ENCODE measurements around the gene TRAF3. TPM values are rescaled to one million over a fixed set of nuclear protein-coding genes. Genes with fewer than 3 reads are reported as not detected.
"Not testable (repeated sequence)": the region's sequence is repeated elsewhere in the genome, so short reads cannot be mapped to it uniquely, and the experiment has no call there.

Gene TRAF3
- total and polyA plus RNA-seq, 2 donors, result 9.2 to 14.6 TPM

DNA sequence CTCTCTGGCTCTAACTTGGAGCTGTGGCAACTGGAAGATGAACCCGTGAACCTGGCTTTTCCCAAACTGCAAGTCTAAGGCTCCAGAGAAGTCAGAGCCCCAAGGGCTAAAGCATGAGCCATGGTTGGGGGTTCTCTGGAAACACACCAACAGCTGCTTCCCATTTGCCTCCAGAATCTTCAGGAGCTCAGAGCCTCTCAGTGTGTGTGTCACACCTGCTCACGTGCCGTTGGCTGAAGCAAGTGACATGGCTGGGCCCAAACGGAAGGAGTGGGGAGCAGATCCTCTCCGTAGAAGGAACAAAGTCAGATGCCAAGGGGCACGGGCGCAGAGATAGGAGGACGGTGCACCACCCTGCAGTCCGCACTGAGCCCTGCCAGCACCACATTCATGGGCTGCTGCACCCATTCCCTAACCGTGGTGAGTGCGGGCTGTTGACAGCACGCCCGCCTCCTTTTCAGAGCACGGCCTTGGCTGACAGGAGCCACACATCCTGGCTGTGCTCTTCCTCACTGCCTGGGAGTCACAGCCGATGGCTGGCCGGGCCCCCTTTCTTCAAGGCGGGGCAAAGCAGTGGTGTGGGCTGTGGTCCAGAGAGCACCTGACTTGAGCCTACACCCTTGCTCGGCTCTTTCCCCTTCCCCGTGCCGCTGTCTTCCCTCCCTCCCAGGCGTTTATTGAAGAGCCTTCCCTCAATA is 16.6 kb upstream of the TRAF3 start:
- no peaks in the 10 kb centered on the region for H3K27me3 ChIP-seq (ENCODE audit: control insufficient read depth in 2 of 2, insufficient read depth in 1 of 2, low read length in 1 of 2)
- 76% methylated on average over 21 of the region's 21 CpGs for WGBS
- DNase-seq (ENCODE audit: low read depth in 6 of 9, low spot score in 9 of 9), result peak in 1 of 9 donors; percentile 26
- no peak overlapping the region for H3K4me3 ChIP-seq (ENCODE audit: low read length in 2 of 2)
- H3K4me1 ChIP-seq (ENCODE audit: control insufficient read depth in 2 of 2, insufficient read depth in 2 of 2, low read length in 2 of 2), result peaks cover 0 to 13% of the 10 kb centered on the region in 2 donors
- H3K36me3 ChIP-seq (ENCODE audit: control insufficient read depth in 2 of 2, insufficient read depth in 2 of 2, low read length in 1 of 2), result no peaks in the 10 kb centered on the region
- H3K9me3 ChIP-seq (ENCODE audit: control insufficient read depth in 2 of 2, insufficient read depth in 1 of 2, low read length in 1 of 2), result no peaks in the 10 kb centered on the region
- no peak overlapping the region for H3K27ac ChIP-seq (ENCODE audit: low read depth in 1 of 2, low read length in 1 of 2)

- Histone ChIP-seq H3K36me3 (ENCODE audit: control insufficient read depth in 2 of 2, insufficient read depth in 2 of 2, low read length in 1 of 2) (no peaks in the 10 kb centered on the region), H3K9me3 (ENCODE audit: control insufficient read depth in 2 of 2, insufficient read depth in 1 of 2, low read length in 1 of 2) (no peaks in the 10 kb centered on the region), H3K4me3 (ENCODE audit: low read length in 2 of 2) (no peak overlapping the region), H3K4me1 (ENCODE audit: control insufficient read depth in 2 of 2, insufficient read depth in 2 of 2, low read length in 2 of 2) (peaks cover 0 to 13% of the 10 kb centered on the region in 2 donors), H3K27ac (ENCODE audit: low read depth in 1 of 2, low read length in 1 of 2) (no peak overlapping the region), H3K27me3 (ENCODE audit: control insufficient read depth in 2 of 2, insufficient read depth in 1 of 2, low read length in 1 of 2) (no peaks in the 10 kb centered on the region)
- WGBS, result 81% methylated on average over 15 of the region's 15 CpGs
- DNase-seq (ENCODE audit: low read depth in 6 of 9, low spot score in 9 of 9), result no peak
Observed at GRCh38 chr14:102761206-102761605, 16.0 kb upstream of the TRAF3 start.

- Histone ChIP-seq H3K27me3 (ENCODE audit: control insufficient read depth in 2 of 2, insufficient read depth in 1 of 2, low read length in 1 of 2) (no peaks in the 10 kb centered on the region), H3K9me3 (ENCODE audit: control insufficient read depth in 2 of 2, insufficient read depth in 1 of 2, low read length in 1 of 2) (no peaks in the 10 kb centered on the region), H3K4me1 (ENCODE audit: control insufficient read depth in 2 of 2, insufficient read depth in 2 of 2, low read length in 2 of 2) (peaks cover 0 to 13% of the 10 kb centered on the region in 2 donors), H3K36me3 (ENCODE audit: control insufficient read depth in 2 of 2, insufficient read depth in 2 of 2, low read length in 1 of 2) (no peaks in the 10 kb centered on the region), H3K27ac (ENCODE audit: low read depth in 1 of 2, low read length in 1 of 2) (no peak overlapping the region), H3K4me3 (ENCODE audit: low read length in 2 of 2) (no peak overlapping the region)
- 86% methylated on average over 11 of the region's 11 CpGs for WGBS
- DNase-seq (ENCODE audit: low read depth in 6 of 9, low spot score in 9 of 9), result peak in 1 of 9 donors; percentile 27
Observed at GRCh38 chr14:102764220-102764671, 13.0 kb upstream of the TRAF3 start.

GRCh38 chr14:102765770-102766169 is 11.5 kb upstream of the TRAF3 start:
- H3K4me3 ChIP-seq (ENCODE audit: low read length in 2 of 2); H3K36me3 ChIP-seq (ENCODE audit: control insufficient read depth in 2 of 2, insufficient read depth in 2 of 2, low read length in 1 of 2); H3K27ac ChIP-seq (ENCODE audit: low read depth in 1 of 2, low read length in 1 of 2); H3K9me3 ChIP-seq (ENCODE audit: control insufficient read depth in 2 of 2, insufficient read depth in 1 of 2, low read length in 1 of 2); H3K4me1 ChIP-seq (ENCODE audit: control insufficient read depth in 2 of 2, insufficient read depth in 2 of 2, low read length in 2 of 2); H3K27me3 ChIP-seq (ENCODE audit: control insufficient read depth in 2 of 2, insufficient read depth in 1 of 2, low read length in 1 of 2); DNase-seq (ENCODE audit: low read depth in 6 of 9, low spot score in 9 of 9): not testable (repeated sequence)
- WGBS, result 97% methylated on average over 7 of the region's 8 CpGs

DNA sequence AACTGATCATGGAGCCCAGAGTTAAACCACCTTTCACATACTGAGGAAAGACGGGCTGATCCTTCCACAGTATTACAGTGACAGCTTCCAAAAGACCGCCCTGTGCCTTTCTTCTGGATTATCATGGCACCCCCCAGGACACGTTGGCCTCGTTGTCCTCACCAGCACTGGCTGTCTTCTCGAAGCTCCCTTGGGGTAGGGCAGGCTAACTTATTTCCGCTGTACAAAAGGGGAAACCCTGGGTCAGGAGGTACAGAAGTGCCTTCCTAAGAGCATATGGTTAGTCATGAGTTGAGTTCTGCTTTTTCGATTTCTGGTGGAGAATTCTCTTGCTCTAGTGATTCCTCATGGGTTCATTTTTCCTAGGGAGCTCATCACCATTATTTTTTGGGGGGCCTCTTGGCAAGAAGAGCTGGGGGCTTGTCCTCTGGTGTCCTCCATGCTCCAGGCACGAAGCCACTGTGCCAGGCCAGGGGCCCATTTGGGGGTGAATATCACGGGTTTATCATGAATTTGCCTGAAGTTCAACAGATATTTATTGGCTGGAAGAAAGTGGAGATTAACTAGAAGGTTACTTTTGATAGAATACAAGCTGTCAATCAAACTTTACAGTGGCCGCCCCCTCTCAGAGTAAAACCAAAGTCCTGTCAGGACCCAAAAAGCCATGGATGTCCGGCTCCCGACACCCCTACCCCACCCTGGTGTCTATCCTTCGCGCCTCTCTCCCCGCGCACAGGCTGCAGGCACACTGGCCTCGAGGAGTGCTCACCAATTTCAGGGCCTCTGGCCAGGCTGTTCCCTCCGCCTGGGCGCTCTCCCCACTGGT is 8.8 kb upstream of the TRAF3 start:
- H3K4me3 ChIP-seq (ENCODE audit: low read length in 2 of 2), result no peak overlapping the region
- DNase-seq (ENCODE audit: low read depth in 6 of 9, low spot score in 9 of 9), result peak in 1 of 9 donors; percentile 31
- WGBS, result 78% methylated on average over 19 of the region's 19 CpGs
- H3K9me3 ChIP-seq (ENCODE audit: control insufficient read depth in 2 of 2, insufficient read depth in 1 of 2, low read length in 1 of 2), result no peaks in the 10 kb centered on the region
- H3K27me3 ChIP-seq (ENCODE audit: control insufficient read depth in 2 of 2, insufficient read depth in 1 of 2, low read length in 1 of 2), result no peaks in the 10 kb centered on the region
- H3K36me3 ChIP-seq (ENCODE audit: control insufficient read depth in 2 of 2, insufficient read depth in 2 of 2, low read length in 1 of 2), result no peaks in the 10 kb centered on the region
- peak overlapping the region in 1 of 2 donors; percentile 7 for H3K27ac ChIP-seq (ENCODE audit: low read depth in 1 of 2, low read length in 1 of 2)
- H3K4me1 ChIP-seq (ENCODE audit: control insufficient read depth in 2 of 2, insufficient read depth in 2 of 2, low read length in 2 of 2), result peaks cover 0 to 2% of the 10 kb centered on the region in 2 donors

DNA sequence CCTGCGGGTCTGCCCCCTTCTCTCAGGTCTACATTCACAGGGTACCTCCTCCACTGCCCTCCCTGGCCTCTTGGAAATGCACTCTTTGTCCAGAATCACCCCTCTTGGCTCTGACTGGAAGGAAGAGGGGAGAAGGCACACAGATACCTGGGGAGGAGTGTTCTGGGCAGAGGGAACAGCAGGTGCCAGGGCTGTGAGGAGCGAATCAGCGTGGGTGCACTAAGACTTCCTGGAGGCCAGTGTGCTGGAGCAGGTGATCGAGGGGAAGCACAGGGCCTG is 8.3 kb upstream of the TRAF3 start:
- Histone ChIP-seq H3K4me1 (ENCODE audit: control insufficient read depth in 2 of 2, insufficient read depth in 2 of 2, low read length in 2 of 2) (peaks cover 0 to 2% of the 10 kb centered on the region in 2 donors), H3K36me3 (ENCODE audit: control insufficient read depth in 2 of 2, insufficient read depth in 2 of 2, low read length in 1 of 2) (no peaks in the 10 kb centered on the region), H3K4me3 (ENCODE audit: low read length in 2 of 2) (no peak overlapping the region), H3K27me3 (ENCODE audit: control insufficient read depth in 2 of 2, insufficient read depth in 1 of 2, low read length in 1 of 2) (no peaks in the 10 kb centered on the region), H3K27ac (ENCODE audit: low read depth in 1 of 2, low read length in 1 of 2) (no peak overlapping the region), H3K9me3 (ENCODE audit: control insufficient read depth in 2 of 2, insufficient read depth in 1 of 2, low read length in 1 of 2) (no peaks in the 10 kb centered on the region)
- DNase-seq (ENCODE audit: low read depth in 6 of 9, low spot score in 9 of 9), result no peak
- over 99% methylated on average over 4 of the region's 4 CpGs for WGBS

DNA sequence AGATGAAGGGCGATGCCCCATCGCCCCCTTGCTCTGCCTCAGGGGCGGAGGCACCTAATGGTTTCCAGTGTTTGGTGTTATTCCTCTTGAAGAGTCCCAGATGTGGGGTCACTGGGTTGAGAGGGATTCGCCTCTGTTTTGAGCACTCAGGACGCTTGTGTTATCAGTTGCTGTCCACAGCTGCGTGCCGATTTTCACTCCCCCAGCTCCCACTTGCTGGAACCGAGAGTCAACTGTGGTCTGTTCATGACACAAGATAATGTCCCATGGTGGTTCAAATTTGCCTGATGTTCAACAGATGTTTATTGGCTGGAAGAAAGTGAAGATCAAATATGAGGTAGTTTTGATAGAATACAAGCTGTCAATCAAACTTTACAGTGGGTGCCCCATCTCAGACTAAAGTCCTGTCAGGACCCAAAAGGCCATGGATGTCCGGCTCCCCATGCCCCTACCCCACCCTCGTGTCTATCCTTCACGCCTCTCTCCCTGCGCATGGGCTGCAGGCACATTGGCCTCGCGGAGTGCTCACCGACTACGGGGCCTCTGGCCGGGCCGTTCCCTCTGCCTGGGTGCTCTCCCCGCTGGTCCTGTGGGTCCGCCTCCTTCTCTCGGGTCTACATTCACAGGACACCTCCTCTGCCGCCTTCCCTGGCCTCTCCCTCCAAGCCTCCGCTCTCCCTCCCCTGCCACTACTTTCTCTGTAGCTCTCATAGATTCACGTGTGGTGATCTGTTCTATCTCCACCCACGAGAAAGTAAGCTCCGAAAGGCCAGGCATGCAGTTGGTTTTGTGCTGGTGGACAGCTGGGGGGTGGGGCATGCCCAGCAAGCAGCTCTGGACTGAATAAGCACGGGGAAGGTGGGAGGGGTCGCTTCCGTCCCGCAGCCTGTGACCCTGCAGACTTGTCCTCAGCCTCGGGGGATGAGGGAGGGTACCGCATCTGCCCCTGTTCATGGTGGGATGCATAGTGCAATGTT is 6.8 kb upstream of the TRAF3 start:
- H3K4me3 ChIP-seq (ENCODE audit: low read length in 2 of 2), result no peak overlapping the region
- 95% methylated on average over 32 of the region's 32 CpGs for WGBS
- no peaks in the 10 kb centered on the region for H3K36me3 ChIP-seq (ENCODE audit: control insufficient read depth in 2 of 2, insufficient read depth in 2 of 2, low read length in 1 of 2)
- H3K27ac ChIP-seq (ENCODE audit: low read depth in 1 of 2, low read length in 1 of 2), result no peak overlapping the region
- no peak for DNase-seq (ENCODE audit: low read depth in 6 of 9, low spot score in 9 of 9)
- H3K4me1 ChIP-seq (ENCODE audit: control insufficient read depth in 2 of 2, insufficient read depth in 2 of 2, low read length in 2 of 2), result peaks cover 0 to 13% of the 10 kb centered on the region in 2 donors
- H3K9me3 ChIP-seq (ENCODE audit: control insufficient read depth in 2 of 2, insufficient read depth in 1 of 2, low read length in 1 of 2), result no peaks in the 10 kb centered on the region
- H3K27me3 ChIP-seq (ENCODE audit: control insufficient read depth in 2 of 2, insufficient read depth in 1 of 2, low read length in 1 of 2), result no peaks in the 10 kb centered on the region

DNA sequence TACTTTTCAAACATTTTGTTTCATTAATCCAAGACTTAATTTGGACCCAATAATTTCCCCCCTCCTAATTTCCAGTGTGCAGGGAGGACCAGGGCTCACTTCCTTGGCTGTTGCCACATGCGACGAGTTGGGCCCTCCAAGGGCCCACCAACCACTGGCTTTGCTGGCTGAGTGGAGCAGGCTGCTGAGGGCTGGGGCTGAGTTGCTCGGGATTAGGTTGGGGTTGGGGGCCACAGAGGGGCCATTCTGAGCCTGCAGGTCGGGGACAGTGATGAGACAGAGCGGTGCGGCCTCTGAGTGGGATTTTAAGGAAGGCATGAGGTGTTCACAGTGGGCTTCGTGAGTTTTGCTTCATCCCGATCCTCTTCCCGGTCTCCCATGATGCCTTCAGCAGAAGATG is 6.1 kb upstream of the TRAF3 start:
- no peak overlapping the region for H3K27ac ChIP-seq (ENCODE audit: low read depth in 1 of 2, low read length in 1 of 2)
- no peaks in the 10 kb centered on the region for H3K9me3 ChIP-seq (ENCODE audit: control insufficient read depth in 2 of 2, insufficient read depth in 1 of 2, low read length in 1 of 2)
- H3K27me3 ChIP-seq (ENCODE audit: control insufficient read depth in 2 of 2, insufficient read depth in 1 of 2, low read length in 1 of 2), result no peaks in the 10 kb centered on the region
- H3K4me1 ChIP-seq (ENCODE audit: control insufficient read depth in 2 of 2, insufficient read depth in 2 of 2, low read length in 2 of 2), result peaks cover 0 to 13% of the 10 kb centered on the region in 2 donors
- 97% methylated on average over 9 of the region's 9 CpGs for WGBS
- no peak for DNase-seq (ENCODE audit: low read depth in 6 of 9, low spot score in 9 of 9)
- no peaks in the 10 kb centered on the region for H3K36me3 ChIP-seq (ENCODE audit: control insufficient read depth in 2 of 2, insufficient read depth in 2 of 2, low read length in 1 of 2)
- H3K4me3 ChIP-seq (ENCODE audit: low read length in 2 of 2), result no peak overlapping the region
